ENCODE results near the gene RBP7.
"Not testable (repeated sequence)": the region's sequence is repeated elsewhere in the genome, so short reads cannot be mapped to it uniquely, and the experiment has no call there.

The RBP7 gene

DNA sequence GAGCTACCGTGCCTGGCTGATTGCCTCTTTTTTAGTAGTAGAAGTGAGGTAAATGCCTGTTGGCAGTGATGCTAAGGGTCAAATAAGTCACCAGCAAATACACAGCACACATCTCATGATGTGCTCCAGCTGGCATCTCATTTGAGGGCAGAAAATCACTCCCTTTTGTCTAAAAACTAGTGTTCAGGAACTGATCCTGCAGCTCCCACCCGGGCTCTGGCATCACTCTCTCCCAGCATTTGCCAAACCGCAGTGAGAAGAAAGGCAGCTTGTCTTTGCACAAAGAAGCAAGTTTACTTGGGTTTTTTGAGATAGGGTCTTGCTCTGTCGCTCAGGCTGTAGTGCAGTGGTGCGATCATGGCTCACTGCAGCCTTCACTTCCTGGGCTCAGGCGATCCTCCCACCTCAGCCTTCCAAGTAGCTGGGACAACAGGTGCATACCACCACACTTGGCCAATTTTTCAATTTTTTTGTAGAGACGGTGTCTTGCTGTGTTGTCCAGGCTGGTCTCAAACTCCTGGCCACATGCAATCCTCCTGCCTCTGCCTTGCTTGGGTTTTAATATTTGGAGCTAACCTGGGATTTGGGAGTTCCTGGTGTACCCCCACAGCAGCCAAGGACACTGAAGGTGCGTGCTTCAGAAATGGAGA lies 4.1 kb downstream of the RBP7 start:
- Histone ChIP-seq H3K9me3 (ENCODE audit: control insufficient read depth, low read length) (no peaks in the 10 kb centered on the region), H3K27me3 (ENCODE audit: control insufficient read depth, insufficient read depth, low read length, poor library complexity, severe bottlenecking) (peaks cover 32% of the 10 kb centered on the region), H3K4me1 (ENCODE audit: control insufficient read depth, insufficient read depth, low read length) (no peaks in the 10 kb centered on the region), H3K4me3 (ENCODE audit: insufficient read depth, low read depth, low read length) (no peak overlapping the region), H3K36me3 (ENCODE audit: control insufficient read depth, insufficient read depth, low read length) (no peaks in the 10 kb centered on the region), H3K27ac (ENCODE audit: insufficient read depth, low read depth, low read length, poor library complexity, severe bottlenecking) (no peak overlapping the region)
- WGBS, 2 experiments: 89 to 94% methylated on average over 8 of the region's 8 CpGs

- WGBS, 2 experiments: 90 to 92% methylated on average over 8 of the region's 8 CpGs
- not testable (repeated sequence) for H3K4me1 ChIP-seq (ENCODE audit: control insufficient read depth, insufficient read depth, low read length)
Observed at GRCh38 chr1:10005248-10005647, 8.2 kb downstream of the RBP7 start.

GRCh38 chr1:10007169-10007568 lies 10.1 kb downstream of the RBP7 start:
- H3K27me3 ChIP-seq (ENCODE audit: control insufficient read depth, insufficient read depth, low read length, poor library complexity, severe bottlenecking): no peaks in the 10 kb centered on the region
- WGBS, 2 experiments: 90 to 92% methylated on average over 4 of the region's 4 CpGs
- no peaks in the 10 kb centered on the region for H3K36me3 ChIP-seq (ENCODE audit: control insufficient read depth, insufficient read depth, low read length)
- H3K4me3 ChIP-seq (ENCODE audit: insufficient read depth, low read depth, low read length): no peak overlapping the region
- no peaks in the 10 kb centered on the region for H3K4me1 ChIP-seq (ENCODE audit: control insufficient read depth, insufficient read depth, low read length)
- no peaks in the 10 kb centered on the region for H3K9me3 ChIP-seq (ENCODE audit: control insufficient read depth, low read length)
- no peak overlapping the region for H3K27ac ChIP-seq (ENCODE audit: insufficient read depth, low read depth, low read length, poor library complexity, severe bottlenecking)

More at GRCh38 chr1:10005248-10005647, 8.2 kb downstream of the RBP7 start:
- not testable (repeated sequence) for H3K27me3 ChIP-seq (ENCODE audit: control insufficient read depth, insufficient read depth, low read length, poor library complexity, severe bottlenecking); H3K4me3 ChIP-seq (ENCODE audit: insufficient read depth, low read depth, low read length); H3K36me3 ChIP-seq (ENCODE audit: control insufficient read depth, insufficient read depth, low read length); H3K27ac ChIP-seq (ENCODE audit: insufficient read depth, low read depth, low read length, poor library complexity, severe bottlenecking); H3K9me3 ChIP-seq (ENCODE audit: control insufficient read depth, low read length)

GRCh38 chr1:10014016-10014415 lies 17.0 kb downstream of the RBP7 start:
- H3K9me3 ChIP-seq (ENCODE audit: control insufficient read depth, low read length): no peaks in the 10 kb centered on the region
- no peaks in the 10 kb centered on the region for H3K36me3 ChIP-seq (ENCODE audit: control insufficient read depth, insufficient read depth, low read length)
- H3K27me3 ChIP-seq (ENCODE audit: control insufficient read depth, insufficient read depth, low read length, poor library complexity, severe bottlenecking): no peaks in the 10 kb centered on the region
- H3K4me3 ChIP-seq (ENCODE audit: insufficient read depth, low read depth, low read length): no peak overlapping the region
- H3K27ac ChIP-seq (ENCODE audit: insufficient read depth, low read depth, low read length, poor library complexity, severe bottlenecking): no peak overlapping the region
- WGBS, 2 experiments: 83 to 90% methylated on average over 4 to 5 of the region's 5 CpGs
- H3K4me1 ChIP-seq (ENCODE audit: control insufficient read depth, insufficient read depth, low read length): no peaks in the 10 kb centered on the region

DNA sequence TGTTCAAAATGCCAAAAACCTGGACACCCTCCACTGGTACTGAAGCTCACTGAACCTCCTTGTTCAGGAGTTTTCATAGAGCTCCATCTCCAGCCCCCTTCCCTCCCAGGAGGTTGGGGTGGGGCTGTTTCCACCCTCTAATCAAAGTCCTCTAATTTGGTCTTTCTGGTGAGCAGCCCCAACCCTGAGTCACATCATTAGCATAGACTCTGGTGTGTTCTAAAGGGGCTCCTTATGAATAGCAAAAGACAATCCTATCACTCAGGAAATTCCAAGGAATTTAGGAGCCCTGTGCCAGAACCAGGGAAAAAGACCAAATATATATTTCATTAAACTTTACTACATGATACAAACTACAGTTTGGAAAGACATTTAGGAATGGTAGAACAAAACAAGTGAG lies 22.5 kb downstream of the RBP7 start:
- H3K36me3 ChIP-seq (ENCODE audit: control insufficient read depth, insufficient read depth, low read length): no peaks in the 10 kb centered on the region
- no peak overlapping the region for H3K4me3 ChIP-seq (ENCODE audit: insufficient read depth, low read depth, low read length)
- no peaks in the 10 kb centered on the region for H3K4me1 ChIP-seq (ENCODE audit: control insufficient read depth, insufficient read depth, low read length)
- H3K27me3 ChIP-seq (ENCODE audit: control insufficient read depth, insufficient read depth, low read length, poor library complexity, severe bottlenecking): no peaks in the 10 kb centered on the region
- no peak overlapping the region for H3K27ac ChIP-seq (ENCODE audit: insufficient read depth, low read depth, low read length, poor library complexity, severe bottlenecking)
- no peaks in the 10 kb centered on the region for H3K9me3 ChIP-seq (ENCODE audit: control insufficient read depth, low read length)

GRCh38 chr1:10020086-10020485 lies 23.1 kb downstream of the RBP7 start:
- Histone ChIP-seq H3K27me3 (ENCODE audit: control insufficient read depth, insufficient read depth, low read length, poor library complexity, severe bottlenecking) (no peaks in the 10 kb centered on the region), H3K4me1 (ENCODE audit: control insufficient read depth, insufficient read depth, low read length) (no peaks in the 10 kb centered on the region), H3K27ac (ENCODE audit: insufficient read depth, low read depth, low read length, poor library complexity, severe bottlenecking) (no peak overlapping the region), H3K4me3 (ENCODE audit: insufficient read depth, low read depth, low read length) (no peak overlapping the region), H3K9me3 (ENCODE audit: control insufficient read depth, low read length) (no peaks in the 10 kb centered on the region), H3K36me3 (ENCODE audit: control insufficient read depth, insufficient read depth, low read length) (no peaks in the 10 kb centered on the region)
- 91 to 92% methylated on average over 3 of the region's 3 CpGs for WGBS, 2 experiments

- not testable (repeated sequence) for H3K4me1 ChIP-seq (ENCODE audit: control insufficient read depth, insufficient read depth, low read length); H3K9me3 ChIP-seq (ENCODE audit: control insufficient read depth, low read length); H3K27me3 ChIP-seq (ENCODE audit: control insufficient read depth, insufficient read depth, low read length, poor library complexity, severe bottlenecking); H3K36me3 ChIP-seq (ENCODE audit: control insufficient read depth, insufficient read depth, low read length); H3K27ac ChIP-seq (ENCODE audit: insufficient read depth, low read depth, low read length, poor library complexity, severe bottlenecking); H3K4me3 ChIP-seq (ENCODE audit: insufficient read depth, low read depth, low read length)
- WGBS, 2 experiments: 85 to 90% methylated on average over 2 of the region's 2 CpGs
Observed at GRCh38 chr1:10020678-10021077, 23.6 kb downstream of the RBP7 start.

- H3K4me1 ChIP-seq (ENCODE audit: control insufficient read depth, insufficient read depth, low read length); H3K9me3 ChIP-seq (ENCODE audit: control insufficient read depth, low read length); H3K27me3 ChIP-seq (ENCODE audit: control insufficient read depth, insufficient read depth, low read length, poor library complexity, severe bottlenecking); H3K36me3 ChIP-seq (ENCODE audit: control insufficient read depth, insufficient read depth, low read length); H3K27ac ChIP-seq (ENCODE audit: insufficient read depth, low read depth, low read length, poor library complexity, severe bottlenecking); H3K4me3 ChIP-seq (ENCODE audit: insufficient read depth, low read depth, low read length): not testable (repeated sequence)
- WGBS, 2 experiments: 100% methylated on average over 1 to 2 of the region's 4 CpGs
Observed at GRCh38 chr1:10021992-10022391, 25.0 kb downstream of the RBP7 start.

- no peaks in the 10 kb centered on the region for H3K9me3 ChIP-seq (ENCODE audit: control insufficient read depth, low read length)
Observed at GRCh38 chr1:10022656-10023055, 25.6 kb downstream of the RBP7 start.

DNA sequence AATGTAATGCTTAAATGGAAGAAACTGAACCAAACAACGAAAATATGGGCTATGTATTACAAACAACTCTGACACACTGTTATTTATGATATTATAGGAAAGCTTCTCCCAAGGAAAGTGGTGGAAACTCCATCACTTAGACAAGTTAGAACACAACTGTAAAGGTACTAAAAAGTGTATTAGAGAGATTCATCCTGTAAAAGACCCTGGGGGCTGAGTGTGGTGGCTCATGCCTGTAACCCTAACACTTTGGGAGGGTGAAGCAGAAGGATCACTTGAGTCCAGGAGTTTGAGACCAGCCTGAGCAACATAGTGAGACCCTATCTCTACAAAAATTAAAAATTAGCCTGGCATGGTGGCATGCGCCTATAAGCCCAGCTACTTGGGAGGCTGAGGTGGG lies 28.3 kb downstream of the RBP7 start:
- Histone ChIP-seq H3K36me3 (ENCODE audit: control insufficient read depth, insufficient read depth, low read length) (no peaks in the 10 kb centered on the region), H3K27me3 (ENCODE audit: control insufficient read depth, insufficient read depth, low read length, poor library complexity, severe bottlenecking) (no peaks in the 10 kb centered on the region), H3K4me1 (ENCODE audit: control insufficient read depth, insufficient read depth, low read length) (no peaks in the 10 kb centered on the region), H3K4me3 (ENCODE audit: insufficient read depth, low read depth, low read length) (no peak overlapping the region), H3K9me3 (ENCODE audit: control insufficient read depth, low read length) (no peaks in the 10 kb centered on the region), H3K27ac (ENCODE audit: insufficient read depth, low read depth, low read length, poor library complexity, severe bottlenecking) (no peak overlapping the region)
- 93 to 95% methylated on average over 1 to 2 of the region's 2 CpGs for WGBS, 2 experiments

More at GRCh38 chr1:10022656-10023055, 25.6 kb downstream of the RBP7 start:
- Histone ChIP-seq H3K4me3 (ENCODE audit: insufficient read depth, low read depth, low read length) (no peak overlapping the region), H3K27me3 (ENCODE audit: control insufficient read depth, insufficient read depth, low read length, poor library complexity, severe bottlenecking) (no peaks in the 10 kb centered on the region), H3K4me1 (ENCODE audit: control insufficient read depth, insufficient read depth, low read length) (no peaks in the 10 kb centered on the region), H3K27ac (ENCODE audit: insufficient read depth, low read depth, low read length, poor library complexity, severe bottlenecking) (no peak overlapping the region), H3K36me3 (ENCODE audit: control insufficient read depth, insufficient read depth, low read length) (no peaks in the 10 kb centered on the region)
- 89 to 98% methylated on average over 7 of the region's 7 CpGs for WGBS, 2 experiments

DNA sequence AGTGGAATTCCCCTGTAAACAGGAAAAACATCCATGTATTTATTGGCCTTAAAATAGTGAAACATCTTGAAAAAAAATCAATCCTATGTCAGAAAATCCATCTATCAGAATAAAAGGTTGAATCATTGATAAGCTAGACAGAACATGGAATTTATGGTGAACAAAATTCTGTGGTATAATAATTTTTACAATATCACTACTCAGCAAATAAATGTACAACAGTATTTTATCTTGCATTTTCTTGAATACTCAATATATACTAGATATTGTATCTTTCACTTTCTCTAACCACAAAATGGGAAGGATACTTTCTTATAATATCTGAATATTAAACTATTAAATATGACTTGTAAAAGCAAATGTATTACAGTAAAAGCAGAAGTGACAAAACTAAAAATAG lies 30.0 kb downstream of the RBP7 start:
- Histone ChIP-seq H3K4me3 (ENCODE audit: insufficient read depth, low read depth, low read length) (no peak overlapping the region), H3K9me3 (ENCODE audit: control insufficient read depth, low read length) (no peaks in the 10 kb centered on the region), H3K27me3 (ENCODE audit: control insufficient read depth, insufficient read depth, low read length, poor library complexity, severe bottlenecking) (no peaks in the 10 kb centered on the region), H3K27ac (ENCODE audit: insufficient read depth, low read depth, low read length, poor library complexity, severe bottlenecking) (no peak overlapping the region), H3K36me3 (ENCODE audit: control insufficient read depth, insufficient read depth, low read length) (no peaks in the 10 kb centered on the region), H3K4me1 (ENCODE audit: control insufficient read depth, insufficient read depth, low read length) (no peaks in the 10 kb centered on the region)

Measured in ectodermal cell (in vitro differentiated cells).